HuH-7 (cell line): Measurements from ENCODE around the gene E2F7.

Source experiments
- DNase-seq: peaks from one replicate; pipeline ENCODE4 v3.0.0; 2011; ENCODE audit warnings: low spot score

Gene E2F7

DNA sequence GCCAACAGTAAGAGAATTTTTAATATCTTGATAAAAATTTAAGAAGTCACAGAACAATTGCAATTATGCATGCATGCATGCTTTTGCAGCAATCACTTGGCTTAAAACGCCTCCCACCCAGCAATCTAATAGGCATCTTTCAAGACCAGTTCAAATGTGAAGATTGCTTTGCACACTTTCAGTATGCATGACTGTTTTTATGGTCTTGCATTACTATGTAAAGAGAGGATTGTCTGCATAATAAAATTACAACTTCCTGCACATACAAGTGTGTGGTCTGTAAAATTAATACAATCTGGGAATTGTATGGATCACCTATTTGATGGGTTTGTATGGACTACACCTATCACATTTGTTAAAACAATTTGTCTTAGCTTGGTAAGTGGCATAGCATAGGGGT, 48.8 kb downstream of the E2F7 start:
- no peak for DNase-seq

DNA sequence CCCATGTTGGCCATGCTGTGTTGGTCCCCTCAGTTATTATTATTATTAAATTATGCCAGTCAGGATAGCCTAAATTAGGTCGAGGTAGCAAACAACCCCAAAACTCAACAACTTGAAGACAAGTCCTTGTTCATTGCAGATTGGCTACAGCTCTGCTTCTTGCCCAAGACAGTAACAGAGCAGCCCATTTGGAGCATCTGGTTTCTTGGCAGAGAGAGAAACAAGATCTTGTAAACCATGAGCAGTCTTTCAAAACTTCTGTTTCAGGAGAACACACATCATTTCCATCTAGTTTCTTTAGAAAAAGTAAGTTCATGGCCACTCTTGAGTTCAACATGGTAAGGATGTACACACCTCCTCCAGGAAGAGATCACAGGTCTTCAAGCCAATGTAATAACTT, 52.3 kb downstream of the E2F7 start:
- no peak for DNase-seq

DNA sequence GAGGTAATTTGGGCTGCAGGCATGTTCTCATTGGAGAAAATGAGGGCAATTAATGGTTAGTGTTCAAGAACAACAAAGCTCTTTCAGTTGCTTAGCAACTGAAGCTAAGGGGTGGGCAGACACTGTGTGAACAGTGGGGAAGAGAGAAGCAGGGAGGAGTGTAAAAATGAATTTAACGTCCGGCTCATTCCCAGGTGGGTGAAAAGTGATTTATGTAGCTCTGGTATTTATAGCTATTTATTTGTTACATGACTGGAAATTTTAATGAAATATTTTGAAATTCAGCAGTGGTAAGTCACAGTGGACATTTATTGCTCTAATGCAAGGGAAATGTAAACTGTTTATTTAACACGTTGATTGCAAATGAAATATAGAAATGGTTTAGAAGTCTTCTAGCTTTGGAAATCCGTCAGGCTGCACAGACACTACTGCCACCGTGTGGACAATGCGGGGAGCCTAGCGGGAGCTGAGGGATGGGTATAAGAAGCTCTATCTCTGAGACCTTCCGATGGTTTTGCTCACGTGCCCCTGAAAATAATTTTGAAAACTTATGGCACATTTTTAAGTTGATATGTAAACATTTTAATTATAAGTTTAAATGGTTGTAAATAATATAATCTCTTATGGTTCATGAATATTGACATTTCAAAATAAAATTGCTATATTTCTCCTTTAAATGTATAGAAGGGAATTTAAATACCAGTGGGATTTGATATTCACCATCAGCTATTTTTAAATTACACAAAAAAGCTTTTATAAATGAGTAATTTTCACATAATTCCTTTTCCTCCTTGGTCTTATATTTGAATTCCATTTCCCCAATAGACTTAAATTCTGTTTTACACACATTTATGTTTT, 54.4 kb downstream of the E2F7 start:
- DNase-seq, result peak; percentile 59

DNA sequence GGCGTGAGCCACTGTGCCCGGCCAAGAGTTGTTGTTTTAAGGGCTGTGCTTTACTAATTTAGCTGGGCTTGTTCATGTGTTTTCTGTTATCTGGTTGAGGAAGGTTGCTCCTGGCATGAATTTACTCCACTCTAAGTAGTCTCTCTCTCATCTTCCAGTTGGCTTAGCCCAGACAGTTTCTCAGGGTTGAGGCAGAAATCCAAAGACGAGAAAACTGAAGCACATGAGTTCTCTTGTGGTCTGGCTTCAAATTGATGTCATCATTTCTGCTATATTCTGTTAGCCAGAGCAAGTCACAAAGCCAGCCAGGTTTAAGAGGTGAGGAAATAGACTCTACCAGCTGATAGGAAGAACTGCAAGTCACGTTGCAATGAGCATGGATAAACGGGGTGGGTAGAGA, 57.9 kb downstream of the E2F7 start:
- DNase-seq, result no peak

DNA sequence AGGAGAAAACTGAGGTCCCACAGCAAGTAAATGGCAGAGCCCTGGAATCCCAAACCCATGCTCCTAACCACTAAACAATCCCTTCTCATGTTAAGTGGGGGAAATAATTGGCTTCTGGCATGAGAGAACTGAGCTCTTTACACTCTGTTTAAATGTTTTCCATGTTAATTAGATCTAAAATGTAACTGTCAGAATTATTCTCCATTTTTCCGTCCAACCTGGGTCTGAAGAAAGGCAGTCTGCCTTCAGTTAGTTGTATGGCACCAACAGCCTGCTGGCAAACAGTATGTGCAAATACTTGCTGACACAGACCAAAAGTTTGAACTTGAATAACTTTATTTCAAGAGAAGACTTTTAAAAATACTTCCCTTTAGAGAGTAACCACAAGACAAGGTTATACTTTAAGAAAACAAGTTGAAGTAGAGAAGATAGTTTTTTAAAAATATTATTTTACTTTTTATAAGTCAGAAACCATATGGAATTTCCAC, 59.7 kb downstream of the E2F7 start:
- no peak for DNase-seq

DNA sequence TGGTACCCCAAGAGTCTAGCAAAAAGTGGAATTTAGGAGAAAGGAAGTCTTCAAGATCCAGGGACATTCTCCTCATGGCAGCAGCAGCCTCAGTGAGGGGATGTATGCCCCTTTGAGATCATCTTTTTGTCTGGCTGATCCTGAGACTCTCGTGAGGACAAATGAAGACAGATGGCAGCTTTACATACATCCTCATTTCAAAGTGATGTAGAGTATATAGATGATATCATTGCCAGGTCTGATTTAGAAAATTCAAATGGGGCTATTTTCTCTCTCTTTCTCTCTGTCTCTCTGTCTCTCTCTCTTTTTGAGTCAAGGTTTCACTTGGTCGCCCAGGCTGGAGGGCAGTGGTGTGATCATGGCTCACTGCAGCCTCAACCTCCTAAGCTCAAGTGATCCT, 61.5 kb downstream of the E2F7 start:
- no peak for DNase-seq

DNA sequence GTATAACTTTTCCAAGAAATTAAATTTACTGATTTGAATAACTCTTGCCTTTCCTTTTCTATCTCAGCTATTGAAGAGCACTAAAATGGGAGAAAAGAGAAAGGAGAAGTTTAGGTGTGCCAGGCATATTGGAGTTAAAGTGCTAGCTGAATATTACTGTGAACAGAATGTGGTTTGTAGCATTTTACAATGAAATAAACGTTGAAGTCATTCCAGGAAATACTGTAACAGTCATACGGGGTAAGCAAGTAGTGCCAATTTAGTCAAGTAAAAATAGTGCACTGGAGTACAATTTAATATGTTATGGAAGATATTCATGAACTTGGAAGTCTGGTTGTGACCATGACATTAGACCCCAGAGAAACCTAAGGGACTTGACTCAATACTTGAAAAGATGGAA, 62.1 kb downstream of the E2F7 start:
- DNase-seq, result no peak

DNA sequence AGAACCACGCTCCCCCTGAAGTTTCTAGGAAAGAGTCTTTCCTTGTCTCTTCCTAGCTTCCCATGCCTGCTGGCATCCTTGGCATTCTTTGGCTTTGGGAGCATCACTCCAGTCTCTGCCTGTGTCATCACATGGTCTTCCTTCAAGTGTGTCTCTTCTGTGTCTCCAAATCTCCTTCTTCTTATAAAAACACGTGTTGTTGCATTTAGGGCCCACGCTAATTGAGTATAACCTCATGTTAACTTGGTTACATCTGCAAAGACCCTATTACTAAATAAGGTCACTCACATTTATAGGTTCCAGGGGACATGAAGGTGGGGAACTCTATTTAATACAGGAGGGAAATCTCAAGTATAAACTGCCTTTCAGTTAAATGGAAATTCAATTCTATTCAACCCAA, 63.0 kb downstream of the E2F7 start:
- no peak for DNase-seq

DNA sequence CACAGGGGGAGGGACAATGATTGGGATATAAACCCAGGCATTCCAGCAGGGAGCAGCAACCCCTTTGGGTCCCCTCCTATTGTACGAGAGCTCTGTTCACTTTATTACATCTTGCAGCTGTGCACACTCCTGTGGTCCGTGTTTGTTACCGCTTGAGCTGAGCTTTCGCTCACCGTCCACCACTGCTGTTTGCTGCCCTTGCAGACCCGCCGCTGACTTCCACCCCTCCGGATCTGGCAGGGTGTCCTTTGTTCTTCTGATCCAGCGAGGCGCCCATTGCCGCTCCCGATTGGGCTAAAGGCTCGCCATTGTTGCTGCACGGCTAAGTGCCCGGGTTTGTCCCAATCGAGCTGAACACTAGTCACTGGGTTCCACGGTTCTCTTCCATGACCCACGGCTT, 64.1 kb downstream of the E2F7 start:
- DNase-seq, result peak; percentile 10

DNA sequence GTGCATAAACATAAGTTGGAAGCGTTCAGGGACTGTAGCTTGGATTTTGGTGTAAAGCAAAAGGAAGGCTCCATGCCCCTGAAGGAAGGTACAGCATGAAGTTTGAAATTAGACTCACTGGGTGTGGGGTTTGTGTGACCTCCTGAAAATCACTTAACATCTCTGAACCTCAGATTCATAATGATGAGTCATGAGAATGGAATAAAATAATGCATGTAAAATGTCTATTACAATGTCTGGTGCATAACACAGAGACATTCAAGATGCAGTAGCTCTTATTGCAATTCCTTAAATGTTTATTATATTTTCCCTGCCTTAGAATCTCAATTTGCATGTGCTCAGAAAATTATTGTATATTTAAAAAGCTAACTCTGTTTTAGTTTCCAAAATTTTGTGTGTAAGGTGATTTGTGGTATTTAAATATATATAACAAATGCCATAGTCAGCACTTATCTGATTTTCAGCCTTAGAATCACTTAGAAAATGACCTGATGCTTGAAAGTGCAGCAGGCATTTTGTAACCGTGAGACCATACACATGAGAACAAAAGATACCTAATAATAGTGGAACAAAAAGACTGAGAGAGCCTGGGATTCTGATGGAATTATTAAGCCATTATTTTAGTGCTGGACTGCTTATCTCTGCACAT, 66.3 kb downstream of the E2F7 start:
- no peak for DNase-seq

DNA sequence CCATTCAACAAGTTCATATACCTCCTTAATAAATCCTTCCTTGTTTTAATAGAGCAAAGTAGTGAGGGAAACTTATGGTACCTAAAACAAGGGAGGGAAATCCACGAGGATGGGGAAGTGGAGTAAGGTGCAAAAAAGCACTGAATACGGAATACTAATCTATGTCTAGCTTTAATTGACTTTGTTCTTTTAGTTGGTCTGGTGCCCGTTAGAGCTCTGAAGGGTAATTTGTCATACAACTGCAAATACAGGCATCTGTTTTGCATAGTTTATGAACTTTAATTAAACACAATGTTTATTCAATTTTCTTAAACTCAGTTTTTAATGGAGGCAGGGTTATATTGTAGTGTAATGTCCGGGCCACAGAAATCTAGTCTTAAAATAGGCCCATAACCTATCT, 67.0 kb downstream of the E2F7 start:
- DNase-seq, result no peak

DNA sequence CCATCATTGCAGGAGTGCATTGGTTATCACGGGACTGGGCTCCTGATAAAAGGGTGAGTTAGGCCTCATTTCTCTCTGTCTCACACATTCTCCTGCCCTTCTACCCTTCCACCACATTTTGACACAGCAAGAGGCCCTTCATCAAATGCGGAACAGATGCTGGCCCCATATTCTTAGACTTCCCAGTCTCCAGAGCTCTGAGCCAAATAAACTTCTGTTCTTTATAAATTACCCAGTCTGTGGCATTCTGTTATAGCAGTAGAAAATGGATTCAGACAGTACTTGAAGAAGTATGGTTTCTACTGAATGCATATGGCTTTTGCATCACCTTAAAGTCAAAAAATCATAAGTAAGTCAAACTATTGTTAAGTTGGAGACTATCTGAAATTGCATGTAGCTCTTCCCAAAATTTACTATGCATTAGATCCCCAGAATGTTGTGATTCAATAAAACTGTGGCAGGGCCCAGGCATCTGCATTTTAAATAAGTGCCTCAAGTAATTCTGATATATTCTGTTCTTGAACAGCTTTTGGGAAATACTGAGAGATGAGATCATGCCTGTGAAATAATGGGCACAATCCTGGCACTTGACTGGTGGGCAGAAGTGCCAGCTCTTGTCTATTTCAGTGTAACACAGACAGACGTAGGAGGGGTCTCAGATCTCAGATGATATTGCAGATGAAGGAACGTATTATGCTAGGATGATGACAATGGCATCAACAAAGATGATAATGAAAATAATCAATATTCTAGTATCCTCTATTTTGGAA, 68.2 kb downstream of the E2F7 start:
- DNase-seq, result no peak

DNA sequence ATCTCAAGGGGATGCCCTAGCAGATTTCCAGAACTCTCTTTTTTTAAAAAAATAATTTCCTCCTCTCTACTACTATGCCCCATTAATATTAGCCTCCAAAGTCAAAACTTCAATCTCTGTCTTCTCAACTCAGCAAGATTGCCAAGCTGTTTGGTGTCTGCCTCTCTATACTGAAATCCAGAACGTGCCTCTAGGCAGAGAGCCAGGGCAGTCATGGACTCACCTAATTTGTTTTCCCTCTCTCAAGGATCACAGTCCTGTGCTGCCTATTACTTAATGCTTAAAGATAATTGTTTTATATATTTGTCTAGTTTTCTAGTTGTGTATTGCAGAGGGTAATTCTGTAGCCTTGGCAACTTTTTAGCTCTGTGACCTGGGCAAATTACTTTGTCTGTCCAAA, 74.7 kb downstream of the E2F7 start:
- no peak for DNase-seq

DNA sequence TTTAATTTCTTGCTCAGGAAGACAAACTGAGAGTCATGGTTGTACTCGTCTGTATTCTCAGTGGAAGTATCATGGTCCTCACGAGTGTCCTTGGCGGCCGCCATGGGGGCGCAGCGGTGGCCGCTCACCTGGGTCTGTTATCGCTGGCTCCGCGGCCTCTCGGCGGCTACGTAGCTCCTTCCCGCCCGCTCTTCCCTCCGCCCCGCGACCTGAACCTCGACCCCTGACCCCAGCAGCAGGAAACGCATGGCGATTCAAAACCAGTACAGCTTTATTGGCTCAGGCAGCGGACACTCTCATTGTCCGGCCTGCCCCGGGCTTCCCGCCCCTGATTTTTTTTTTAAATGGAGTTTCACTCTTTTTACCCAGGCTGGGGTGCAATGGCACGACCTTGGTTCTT, 80.8 kb downstream of the E2F7 start:
- DNase-seq, result no peak

DNA sequence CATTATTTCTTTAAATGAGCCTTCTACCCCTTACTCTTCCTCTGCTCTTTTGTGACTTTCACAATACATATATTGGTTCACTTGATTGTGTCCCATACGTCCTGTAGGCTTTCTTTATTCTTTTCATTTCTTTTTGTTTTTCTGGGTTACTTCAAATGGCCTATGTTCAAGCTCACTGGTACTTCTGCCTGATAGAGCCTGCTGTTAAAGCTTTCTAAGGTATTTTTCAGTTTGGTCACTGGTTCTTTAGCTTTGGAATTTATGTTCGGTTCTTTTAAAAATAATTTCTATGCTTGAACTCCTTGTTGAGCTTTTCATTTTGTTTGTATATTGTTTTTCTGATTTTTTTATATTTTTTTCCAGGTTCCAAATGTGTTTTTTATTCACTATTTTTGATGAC, 81.9 kb downstream of the E2F7 start:
- DNase-seq, result no peak

DNA sequence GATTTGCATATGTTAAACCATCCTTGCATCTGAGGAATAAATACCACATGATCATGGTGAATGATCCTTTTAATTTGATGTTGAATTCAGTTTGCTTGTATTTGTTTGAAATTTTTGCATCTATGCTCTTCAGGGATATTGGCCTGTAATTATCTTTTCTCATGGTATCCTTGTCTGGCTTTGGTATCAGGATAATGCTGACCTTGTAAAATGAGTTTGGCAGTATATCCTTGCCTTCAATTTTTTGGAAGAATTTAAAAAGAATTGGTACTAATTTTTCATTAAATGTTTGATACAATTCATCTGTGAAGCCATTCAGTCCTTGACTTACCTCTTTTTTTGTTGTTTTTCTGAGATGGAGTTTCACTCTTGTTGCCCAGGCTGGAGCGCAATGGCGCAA, 85.2 kb downstream of the E2F7 start:
- no peak for DNase-seq

DNA sequence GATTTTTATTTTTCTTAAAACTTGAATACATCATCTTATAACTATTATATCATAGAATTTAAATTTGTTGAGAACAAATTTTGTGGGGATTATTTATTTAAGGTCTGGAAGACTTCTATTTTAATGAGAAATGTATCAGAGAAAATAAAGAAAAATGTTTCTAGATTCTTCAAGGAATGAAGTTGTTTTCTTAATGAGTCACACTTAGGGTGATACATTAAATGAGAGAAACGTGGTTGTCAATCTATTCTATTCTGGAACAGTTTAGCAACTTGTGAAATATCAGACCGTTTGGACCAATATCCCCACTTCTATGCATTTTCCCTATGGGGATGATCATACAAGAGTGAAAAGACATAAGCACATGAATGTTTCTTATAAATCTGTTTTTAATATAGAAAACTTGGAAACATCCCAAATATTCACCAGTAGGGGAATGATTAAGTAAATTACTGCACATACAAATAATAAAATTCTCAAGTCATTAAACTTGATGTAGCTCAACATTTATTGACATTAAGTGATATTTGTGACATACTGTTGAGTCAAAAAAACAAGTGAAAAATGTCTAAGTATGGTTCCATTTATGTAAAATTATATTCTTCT, 88.5 kb downstream of the E2F7 start:
- DNase-seq, result no peak
